NCI-H146 treated with DMSO at 0.1 percent for 48 hours (cell line): ENCODE measurements around the gene FLNA.
A peak's percentile ranks its signal among the peaks of the same experiment; 100 is the strongest.
"Not testable (repeated sequence)": the region's sequence is repeated elsewhere in the genome, so short reads cannot be mapped to it uniquely, and the experiment has no call there.

ENCODE experiments used
- DNase-seq: peaks from one replicate; lab custom pipeline; 2025; ENCODE audit not compliant: unreplicated experiment; lab: John Stamatoyannopoulos, UW

Gene FLNA

GRCh38 chrX:154399527-154400368, 25.3 kb upstream of the FLNA start:
- no peak for DNase-seq

- peak; percentile 33 for DNase-seq
These were observed 24.5 kb upstream of the FLNA start for GRCh38 chrX:154398668-154399526.

- peak; percentile 90 for DNase-seq
These were observed 23.6 kb upstream of the FLNA start, which contains the start of gene RPL10 for GRCh38 chrX:154397888-154398667. Gene RPL10, plus strand, starts transcription at chrX:154398377. Its CDS starts 143 bp downstream, at chrX:154398520.

GRCh38 chrX:154396973-154397887, 22.8 kb upstream of the FLNA start:
- DNase-seq = peak; percentile 44

GRCh38 chrX:154396363-154396762, 21.9 kb upstream of the FLNA start:
- DNase-seq = not testable (repeated sequence)

GRCh38 chrX:154389812-154390747, 15.6 kb upstream of the FLNA start:
- DNase-seq = not testable (repeated sequence)

GRCh38 chrX:154388649-154389048, 14.2 kb upstream of the FLNA start:
- not testable (repeated sequence) for DNase-seq

- DNase-seq = not testable (repeated sequence)
These were observed 13.7 kb upstream of the FLNA start for GRCh38 chrX:154388094-154388493.

- DNase-seq = no peak
These were observed 10.0 kb upstream of the FLNA start for GRCh38 chrX:154384284-154384892.

- DNase-seq = no peak
These were observed 9.2 kb upstream of the FLNA start for GRCh38 chrX:154383359-154384283.

- DNase-seq = no peak
These were observed 8.1 kb upstream of the FLNA start for GRCh38 chrX:154382483-154383069.

- DNase-seq = no peak
These were observed 6.8 kb upstream of the FLNA start for GRCh38 chrX:154381271-154381670.

- no peak for DNase-seq
These were observed 6.4 kb upstream of the FLNA start for GRCh38 chrX:154380787-154381186.

GRCh38 chrX:154380153-154380552, 5.7 kb upstream of the FLNA start:
- no peak for DNase-seq

GRCh38 chrX:154379569-154379951, 5.1 kb upstream of the FLNA start:
- DNase-seq = no peak

GRCh38 chrX:154378799-154379568, 4.5 kb upstream of the FLNA start, which contains the start of gene EMD:
Gene EMD, plus strand, starts transcription at chrX:154379295. Its CDS starts 190 bp downstream, at chrX:154379485.
- peak; percentile 97 for DNase-seq
